Right ventricle myocardium inferior (tissue), 1 donor: ENCODE measurements around the gene TUB. TPM values are rescaled to one million over a fixed set of nuclear protein-coding genes. Genes with fewer than 3 reads are reported as not detected.
A peak's percentile ranks its signal among the peaks of the same experiment; 100 is the strongest.

Experiments
- ATAC-seq: fragments of 200-7000 bp; cut with Tn5 transposase; one replicate; pipeline ENCODE4 v1.9.1; 2020; ENCODE audit warnings: mild to moderate bottlenecking, moderate library complexity
- DNase-seq: peaks from one replicate; pipeline ENCODE4 v3.0.0; 2021; ENCODE audit errors: missing footprints
- intact Hi-C: fragments of 100-400 bp; cut with DNase I; formaldehyde crosslinking; loops from one replicate; pipeline ENCODE4 v1.11.0; 2022
- long read RNA-seq: library from polyadenylated mRNA; unstranded; transcript quantifications from one replicate; pipeline ENCODE4 v2.0.0, GENCODE V29; 2021
- total RNA-seq: library from RNA; stranded (reverse); fragmentation: NEBNext Ultra II Directional; extraction: Animal tissue kit (Norgen Biotek cat#: 25700); gene quantifications from one replicate; pipeline ENCODE4 v1.2.1, GENCODE V29; 2021
- donor health status: DM: no; HTN: yes; CAD: no; lungs with severe emphysema.

The TUB gene
- 21.4 TPM for total RNA-seq
- long read RNA-seq, partial matches to known transcripts, result 0 of 1 reads
- long read RNA-seq, other reads (novel, unspliced or antisense), result 1 of 1 reads

- no peak for DNase-seq
Measured at GRCh38 chr11:8080674-8081590, at the start of gene TUB. TSS of gene TUB (plus strand) at chr11:8081211. CDS start at chr11:8081511, 300 bp downstream.

GRCh38 chr11:8031248-8032115, 49.5 kb upstream of the TUB start:
- intact Hi-C loops, result loop anchor here (5.0 kb wide), 1 partner anchor 56 kb away; no protein-coding TSS in a partner anchor
- DNase-seq (no peak), ATAC-seq (no peak)

More at GRCh38 chr11:8080674-8081590, at the start of gene TUB:
- intact Hi-C loops, result no loop called here
- ATAC-seq, result peak; percentile 58

- DNase-seq, result no peak
- ATAC-seq, result no peak
- intact Hi-C loops, result loop anchor here (5.0 kb wide), 1 partner anchor 55 kb away; no protein-coding TSS in a partner anchor
Measured at GRCh38 chr11:8032122-8032521, 48.9 kb upstream of the TUB start.

GRCh38 chr11:8032576-8033304, 48.3 kb upstream of the TUB start:
- intact Hi-C loops, result loop anchor here (1.0 to 5.0 kb wide), 2 partner anchors 38 to 55 kb away; no protein-coding TSS in a partner anchor
- DNase-seq, result no peak
- ATAC-seq, result no peak

- intact Hi-C loops, result loop anchor here (1.0 to 5.0 kb wide), 2 partner anchors 37 to 54 kb away; no protein-coding TSS in a partner anchor
- peak; percentile 86 for DNase-seq
- ATAC-seq, result peak; percentile 58
Measured at GRCh38 chr11:8033305-8034105, 47.5 kb upstream of the TUB start.

- ATAC-seq (no peak), DNase-seq (no peak)
- intact Hi-C loops, result loop anchor here (5.0 kb wide), 1 partner anchor 53 kb away; no protein-coding TSS in a partner anchor
Measured at GRCh38 chr11:8034106-8034585, 46.9 kb upstream of the TUB start.

GRCh38 chr11:8034604-8035190, 46.3 kb upstream of the TUB start:
- ATAC-seq (no peak), DNase-seq (no peak)
- intact Hi-C loops, result loop anchor here (5.0 kb wide), 1 partner anchor 53 kb away; no protein-coding TSS in a partner anchor

- intact Hi-C loops, result no loop called here
- ATAC-seq (peak; percentile 86), DNase-seq (no peak)
Measured at GRCh38 chr11:8035200-8035855, 45.7 kb upstream of the TUB start.

GRCh38 chr11:8036002-8036802, 44.8 kb upstream of the TUB start:
- DNase-seq (no peak), ATAC-seq (no peak)
- intact Hi-C loops, result loop anchor here (2.0 kb wide), 1 partner anchor 25 kb away; no protein-coding TSS in a partner anchor

GRCh38 chr11:8036986-8037385, 44.0 kb upstream of the TUB start:
- ATAC-seq, result no peak
- DNase-seq, result no peak
- intact Hi-C loops, result loop anchor here (2.0 kb wide), 1 partner anchor 24 kb away; no protein-coding TSS in a partner anchor

GRCh38 chr11:8038393-8038792, 42.6 kb upstream of the TUB start:
- no peak for ATAC-seq
- DNase-seq, result no peak
- intact Hi-C loops, result no loop called here

GRCh38 chr11:8038811-8039529, 42.0 kb upstream of the TUB start:
- intact Hi-C loops, result no loop called here
- ATAC-seq (no peak), DNase-seq (no peak)

GRCh38 chr11:8039530-8040260, 41.3 kb upstream of the TUB start:
- intact Hi-C loops, result no loop called here
- no peak for DNase-seq
- ATAC-seq, result no peak

- intact Hi-C loops, result no loop called here
- ATAC-seq, result no peak
- DNase-seq, result no peak
Measured at GRCh38 chr11:8040261-8040920, 40.6 kb upstream of the TUB start.
